ENCODE results near the gene SZT2. TPM values are rescaled to one million over a fixed set of nuclear protein-coding genes. Genes with fewer than 3 reads are reported as not detected.

Gene SZT2
- total RNA-seq, 1 donor from 2014 or later: 33.6 TPM

DNA sequence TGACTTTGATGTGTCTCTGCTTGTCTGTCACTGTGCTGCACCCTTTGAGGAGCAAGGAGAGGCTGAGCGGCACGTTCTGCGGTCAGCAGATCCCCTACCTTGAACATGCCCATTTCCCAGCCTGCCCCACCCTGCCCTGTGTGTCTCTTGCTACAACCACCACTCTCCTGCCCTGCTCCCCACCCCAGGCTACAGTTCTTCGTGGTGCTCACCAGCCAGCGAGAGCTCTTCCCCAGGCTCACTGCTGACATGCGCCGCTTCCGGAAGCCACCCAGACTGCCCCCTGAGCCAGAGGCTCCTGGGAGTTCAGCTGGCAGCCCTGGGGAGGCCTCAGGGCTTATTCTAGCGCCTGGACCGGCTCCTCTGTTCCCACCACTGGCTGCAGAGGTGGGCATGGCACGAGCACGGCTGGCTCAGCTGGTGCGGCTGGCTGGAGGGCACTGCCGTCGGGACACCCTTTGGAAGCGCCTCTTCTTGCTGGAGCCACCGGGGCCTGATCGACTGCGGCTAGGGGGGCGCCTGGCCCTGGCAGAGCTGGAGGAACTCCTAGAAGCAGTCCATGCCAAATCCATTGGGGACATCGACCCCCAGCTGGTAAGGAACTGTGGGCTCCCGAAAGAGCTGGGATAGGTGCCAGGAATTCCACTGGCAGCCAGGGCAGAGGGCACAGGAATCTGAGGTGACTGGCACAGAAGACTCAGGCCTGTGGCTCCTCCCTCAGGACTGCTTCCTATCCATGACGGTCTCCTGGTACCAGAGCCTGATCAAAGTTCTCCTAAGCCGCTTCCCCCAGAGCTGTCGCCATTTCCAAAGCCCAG, 58.4 kb downstream of the SZT2 start:
- Mint-ChIP-seq H3K9me3 (ENCODE audit: low read depth) (no peaks in the 10 kb centered on the region), H3K27ac (ENCODE audit: unreplicated experiment) (no peak overlapping the region), H3K36me3 (ENCODE audit: low read depth) (peaks cover 47% of the 10 kb centered on the region), H3K27me3 (ENCODE audit: low read depth) (no peaks in the 10 kb centered on the region), H3K4me1 (ENCODE audit: low read depth) (peaks cover 14% of the 10 kb centered on the region), H3K4me3 (ENCODE audit: unreplicated experiment) (no peak overlapping the region)
- DNase-seq (ENCODE audit: low spot score): no peak
- TF ChIP-seq, protein P1, sequence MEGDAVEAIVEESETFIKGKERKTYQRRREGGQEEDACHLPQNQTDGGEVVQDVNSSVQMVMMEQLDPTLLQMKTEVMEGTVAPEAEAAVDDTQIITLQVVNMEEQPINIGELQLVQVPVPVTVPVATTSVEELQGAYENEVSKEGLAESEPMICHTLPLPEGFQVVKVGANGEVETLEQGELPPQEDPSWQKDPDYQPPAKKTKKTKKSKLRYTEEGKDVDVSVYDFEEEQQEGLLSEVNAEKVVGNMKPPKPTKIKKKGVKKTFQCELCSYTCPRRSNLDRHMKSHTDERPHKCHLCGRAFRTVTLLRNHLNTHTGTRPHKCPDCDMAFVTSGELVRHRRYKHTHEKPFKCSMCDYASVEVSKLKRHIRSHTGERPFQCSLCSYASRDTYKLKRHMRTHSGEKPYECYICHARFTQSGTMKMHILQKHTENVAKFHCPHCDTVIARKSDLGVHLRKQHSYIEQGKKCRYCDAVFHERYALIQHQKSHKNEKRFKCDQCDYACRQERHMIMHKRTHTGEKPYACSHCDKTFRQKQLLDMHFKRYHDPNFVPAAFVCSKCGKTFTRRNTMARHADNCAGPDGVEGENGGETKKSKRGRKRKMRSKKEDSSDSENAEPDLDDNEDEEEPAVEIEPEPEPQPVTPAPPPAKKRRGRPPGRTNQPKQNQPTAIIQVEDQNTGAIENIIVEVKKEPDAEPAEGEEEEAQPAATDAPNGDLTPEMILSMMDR (IDR thresholded peaks at IDR 0.05): no peak

DNA sequence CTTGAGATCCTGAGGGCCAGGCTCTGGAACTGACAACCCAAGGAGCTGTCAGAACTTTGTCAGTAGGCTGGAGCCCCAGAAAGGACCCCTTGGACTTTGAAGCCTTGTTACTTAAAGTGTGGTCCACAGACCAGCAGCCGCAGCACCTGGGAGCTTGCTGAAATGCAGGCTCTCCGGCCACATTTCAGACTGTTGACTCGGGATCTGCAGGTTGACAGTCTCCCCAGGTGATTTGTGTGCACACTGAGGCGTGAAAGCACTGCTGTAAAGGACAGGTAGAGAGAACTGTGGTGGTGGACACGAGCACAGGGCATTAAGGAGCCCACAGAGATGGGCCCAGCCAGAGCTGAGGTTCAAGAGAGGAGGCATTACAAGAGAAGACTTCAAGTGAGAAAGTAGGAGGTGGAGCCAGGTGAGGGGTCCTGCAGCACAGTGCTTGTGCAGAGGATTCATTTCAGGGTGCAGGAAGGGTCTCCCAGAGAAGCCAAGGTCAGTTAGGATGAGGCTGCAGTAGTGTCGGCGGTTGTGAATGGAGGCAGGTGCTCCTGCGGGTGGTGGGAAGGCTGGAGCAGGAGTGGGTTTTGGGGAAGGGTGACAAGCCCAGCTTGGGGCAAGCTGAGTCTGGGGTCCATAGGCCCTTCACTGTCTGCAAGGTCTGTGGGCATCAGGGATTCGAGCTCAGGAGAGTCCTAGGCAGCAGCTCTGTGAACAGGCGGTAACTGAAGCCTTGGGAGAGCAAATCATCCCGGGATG, 59.4 kb downstream of the SZT2 start:
- Mint-ChIP-seq H3K27ac (ENCODE audit: unreplicated experiment) (no peak overlapping the region), H3K9me3 (ENCODE audit: low read depth) (no peaks in the 10 kb centered on the region), H3K4me1 (ENCODE audit: low read depth) (peaks cover 18% of the 10 kb centered on the region), H3K4me3 (ENCODE audit: unreplicated experiment) (no peak overlapping the region), H3K36me3 (ENCODE audit: low read depth) (peaks cover 45% of the 10 kb centered on the region), H3K27me3 (ENCODE audit: low read depth) (no peaks in the 10 kb centered on the region)
- TF ChIP-seq, protein P1 (IDR thresholded peaks at IDR 0.05): no peak
- DNase-seq (ENCODE audit: low spot score): no peak

DNA sequence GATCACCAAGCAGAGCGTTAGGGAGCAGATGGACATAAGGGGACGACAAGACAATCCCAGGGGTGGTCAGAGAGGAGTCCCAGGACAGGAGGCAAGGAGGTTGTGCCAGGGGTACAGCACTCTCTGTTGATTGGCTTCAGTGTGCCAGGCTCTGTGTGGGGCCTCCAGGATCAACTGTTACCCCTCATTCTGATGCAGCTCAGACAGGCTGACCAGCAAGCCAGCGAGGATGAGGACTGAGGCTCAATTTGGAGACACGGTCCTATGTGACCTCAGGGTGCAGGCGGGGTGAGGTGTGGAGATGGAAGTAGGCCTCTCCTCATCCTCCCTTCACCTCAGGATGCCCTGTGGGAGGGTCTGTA, 60.0 kb downstream of the SZT2 start:
- Mint-ChIP-seq H3K9me3 (ENCODE audit: low read depth) (peaks cover 3% of the 10 kb centered on the region), H3K4me1 (ENCODE audit: low read depth) (peaks cover 24% of the 10 kb centered on the region), H3K27ac (ENCODE audit: unreplicated experiment) (no peak overlapping the region), H3K4me3 (ENCODE audit: unreplicated experiment) (no peak overlapping the region), H3K27me3 (ENCODE audit: low read depth) (no peaks in the 10 kb centered on the region), H3K36me3 (ENCODE audit: low read depth) (peaks cover 45% of the 10 kb centered on the region)
- no peak for DNase-seq (ENCODE audit: low spot score)
- TF ChIP-seq, protein P1 (IDR thresholded peaks at IDR 0.05): no peak

DNA sequence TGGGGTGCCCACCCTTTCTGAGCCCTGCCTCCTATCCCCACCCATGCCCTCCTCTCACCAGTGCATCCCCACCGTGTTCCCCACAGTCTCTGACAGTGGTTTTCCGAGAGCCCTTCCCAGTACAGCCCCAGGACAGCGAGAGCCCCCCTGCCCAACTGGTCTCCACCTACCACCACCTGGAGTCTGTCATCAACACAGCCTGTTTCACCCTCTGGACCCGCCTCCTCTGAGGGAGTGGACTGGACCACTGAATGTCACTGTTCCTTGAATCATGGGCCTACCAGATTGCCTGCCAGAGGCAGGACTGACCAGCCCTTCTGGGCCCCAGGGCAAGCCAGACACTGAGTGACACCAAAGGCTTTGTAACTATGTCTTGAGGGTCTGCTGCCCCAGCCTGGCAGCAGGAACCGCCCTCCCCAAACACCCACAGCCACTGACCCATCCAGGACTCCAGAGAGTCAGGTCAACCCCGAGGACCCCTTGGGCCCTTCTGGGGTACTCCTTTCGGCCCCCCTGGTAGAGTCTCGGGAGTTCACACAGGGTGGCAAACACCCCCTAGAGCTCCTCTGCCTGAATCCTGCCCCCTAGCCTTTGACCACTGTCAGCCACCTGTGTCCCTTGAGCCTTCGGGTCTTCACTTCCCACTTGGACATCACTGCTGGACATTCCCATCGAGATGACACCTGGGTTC, 60.7 kb downstream of the SZT2 start:
- H3K27ac Mint-ChIP-seq (ENCODE audit: unreplicated experiment): no peak overlapping the region
- TF ChIP-seq, protein P1 (IDR thresholded peaks at IDR 0.05): no peak
- H3K36me3 Mint-ChIP-seq (ENCODE audit: low read depth): peaks cover 45% of the 10 kb centered on the region
- H3K4me3 Mint-ChIP-seq (ENCODE audit: unreplicated experiment): no peak overlapping the region
- H3K9me3 Mint-ChIP-seq (ENCODE audit: low read depth): peaks cover 3% of the 10 kb centered on the region
- no peaks in the 10 kb centered on the region for H3K27me3 Mint-ChIP-seq (ENCODE audit: low read depth)
- peaks cover 25% of the 10 kb centered on the region for H3K4me1 Mint-ChIP-seq (ENCODE audit: low read depth)
- DNase-seq (ENCODE audit: low spot score): no peak

DNA sequence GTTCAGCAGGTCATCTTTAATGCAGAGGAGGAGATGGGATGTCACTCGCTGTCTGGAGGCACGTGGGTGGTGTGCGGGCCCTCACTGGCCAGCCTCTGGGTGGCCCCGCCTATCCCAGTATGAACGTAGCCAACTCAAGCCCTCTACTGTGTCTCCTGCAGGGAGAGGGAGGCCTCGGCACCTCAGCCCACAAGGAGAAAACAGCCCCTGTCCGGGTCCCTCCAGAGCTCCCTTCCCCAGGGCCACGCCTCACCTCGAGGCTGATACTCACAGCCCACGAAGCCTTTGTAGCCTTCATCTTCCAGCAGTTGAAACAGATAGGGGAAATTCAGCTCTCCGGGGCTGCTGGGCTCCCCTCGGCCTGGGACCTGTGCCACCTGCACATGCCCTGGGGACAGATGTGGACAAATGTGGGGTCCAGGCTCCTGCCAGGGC, 61.5 kb downstream of the SZT2 start:
- Mint-ChIP-seq H3K4me1 (ENCODE audit: low read depth) (peaks cover 25% of the 10 kb centered on the region), H3K27ac (ENCODE audit: unreplicated experiment) (no peak overlapping the region), H3K9me3 (ENCODE audit: low read depth) (peaks cover 3% of the 10 kb centered on the region), H3K27me3 (ENCODE audit: low read depth) (no peaks in the 10 kb centered on the region), H3K36me3 (ENCODE audit: low read depth) (peaks cover 39% of the 10 kb centered on the region), H3K4me3 (ENCODE audit: unreplicated experiment) (no peak overlapping the region)
- no peak for DNase-seq (ENCODE audit: low spot score)
- TF ChIP-seq, protein P1 (IDR thresholded peaks at IDR 0.05): no peak

All from chondrocyte (in vitro differentiated cells).